LoVo (cell line): Measurements from ENCODE around the gene SECTM1.
A peak's percentile ranks its signal among the peaks of the same experiment; 100 is the strongest.

ENCODE experiments used
- DNase-seq: peaks from one replicate; pipeline ENCODE4 v3.0.0-alpha.2; 2016; ENCODE audit warnings: low spot score

The SECTM1 gene

GRCh38 chr17:82280537-82280936 is 53.0 kb downstream of the SECTM1 start:
- DNase-seq = no peak

- no peak for DNase-seq
Measured at GRCh38 chr17:82278786-82279391, 54.7 kb downstream of the SECTM1 start.

- DNase-seq = no peak
Measured at GRCh38 chr17:82278308-82278707, 55.3 kb downstream of the SECTM1 start.

GRCh38 chr17:82277851-82278250 is 55.7 kb downstream of the SECTM1 start:
- DNase-seq = no peak

DNA sequence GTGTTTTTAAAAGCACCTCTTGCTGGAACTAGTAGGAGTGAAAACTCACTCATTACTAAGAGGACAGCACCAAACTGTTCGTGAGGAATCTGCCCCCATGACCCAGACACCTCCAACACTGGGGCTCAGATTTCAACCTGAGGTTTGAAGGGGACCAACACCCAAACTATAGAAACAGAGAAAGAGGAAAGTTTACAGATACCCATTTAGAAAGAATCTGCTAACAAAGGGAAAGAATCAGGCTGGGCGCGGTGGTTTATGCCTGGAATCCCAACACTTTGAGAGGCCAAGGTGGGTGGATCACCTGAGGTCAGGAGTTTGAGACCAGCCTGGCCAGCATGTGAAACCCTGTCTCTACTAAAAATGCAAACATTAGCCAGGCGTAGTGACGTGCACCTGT is 56.6 kb downstream of the SECTM1 start:
- DNase-seq = no peak

- DNase-seq = no peak
Measured at GRCh38 chr17:82275326-82275725, 58.2 kb downstream of the SECTM1 start.

DNA sequence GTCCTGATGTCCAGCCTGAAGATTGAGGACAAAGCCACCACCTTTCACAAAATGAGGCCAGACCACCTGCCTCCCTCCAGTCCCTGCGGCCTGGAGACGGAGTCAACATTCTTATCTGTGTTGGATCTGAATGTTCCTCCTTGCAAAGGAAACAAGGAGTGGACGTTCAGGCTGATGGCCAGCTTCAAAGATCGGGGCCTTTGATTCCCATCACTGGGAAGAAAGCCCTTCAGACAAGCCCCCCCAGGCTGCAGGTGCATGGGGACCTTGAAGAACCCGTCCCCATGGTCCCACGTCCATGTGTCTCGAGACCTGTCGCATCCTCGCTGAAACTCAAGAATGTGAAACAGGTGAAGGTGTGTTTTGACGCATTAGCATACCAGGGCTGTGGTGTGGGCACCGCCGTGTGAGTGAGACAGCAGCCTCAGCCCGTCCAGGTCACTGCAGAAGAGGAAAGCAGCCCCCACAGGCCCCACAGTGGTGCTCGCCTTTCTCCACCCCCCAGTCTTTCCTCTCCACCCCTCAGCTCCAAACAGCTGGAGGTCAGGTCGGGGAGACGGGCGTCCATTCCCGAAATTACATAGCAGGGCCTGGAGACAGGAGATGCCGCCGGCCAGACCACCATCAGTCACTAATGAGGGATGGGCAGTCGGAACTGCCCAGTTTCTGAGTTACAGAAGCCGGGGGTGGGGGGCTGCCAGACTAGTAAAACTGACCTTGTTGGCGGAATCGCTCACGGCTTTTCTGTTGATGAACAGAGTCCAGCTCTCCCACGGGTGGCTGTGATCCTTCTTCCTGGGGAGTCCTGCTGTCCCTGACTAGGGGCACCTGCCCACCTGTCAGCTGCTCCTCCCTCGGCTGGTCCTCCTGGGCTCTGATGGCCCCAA is 59.2 kb downstream of the SECTM1 start:
- DNase-seq = no peak

DNA sequence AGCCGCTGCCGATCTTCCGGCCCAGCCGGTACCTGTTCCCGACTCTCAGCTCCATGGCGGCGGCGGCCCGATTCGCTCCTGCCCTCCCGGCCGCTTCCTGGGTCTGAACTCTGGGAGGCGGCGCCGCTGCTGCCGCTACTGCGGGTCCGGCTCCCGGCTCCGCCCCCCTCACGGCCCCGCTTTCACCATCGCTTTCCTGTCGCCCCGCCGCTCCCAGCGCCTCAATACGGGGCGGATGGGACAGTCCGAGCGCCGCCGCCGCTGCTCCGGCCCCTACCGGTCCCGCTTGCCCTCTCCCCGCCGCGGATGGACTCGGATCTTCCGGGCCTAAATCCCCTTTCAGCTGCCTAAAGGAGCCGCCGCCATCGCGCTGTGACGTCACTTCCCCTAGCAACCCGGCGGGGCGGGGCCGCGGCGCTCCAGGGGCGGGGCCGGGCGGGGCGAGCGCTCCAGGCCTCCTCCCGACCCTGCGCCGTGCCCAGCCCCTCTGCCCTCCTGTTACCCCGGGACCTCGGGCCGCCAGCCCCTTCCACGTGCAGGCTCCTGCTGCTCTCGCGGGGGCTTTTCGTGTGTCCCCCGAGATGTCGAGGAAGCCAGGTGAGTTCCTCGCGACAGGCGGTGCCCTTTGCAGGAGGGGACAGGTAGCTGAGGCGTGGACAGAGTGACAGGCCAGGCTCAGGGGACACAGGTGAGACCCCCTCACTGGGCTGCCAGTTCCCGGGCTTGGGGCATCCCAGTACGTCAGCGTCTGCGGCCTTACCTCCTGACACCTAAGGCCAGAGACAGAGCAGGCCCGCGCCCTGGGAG is 60.0 kb downstream of the SECTM1 start, which contains the start of gene CSNK1D:
CSNK1D (minus strand) TSS at position 374 of the 807 bp plus-strand sequence; CDS start at position 55, 319 bp downstream.
- DNase-seq = peak; percentile 91

DNA sequence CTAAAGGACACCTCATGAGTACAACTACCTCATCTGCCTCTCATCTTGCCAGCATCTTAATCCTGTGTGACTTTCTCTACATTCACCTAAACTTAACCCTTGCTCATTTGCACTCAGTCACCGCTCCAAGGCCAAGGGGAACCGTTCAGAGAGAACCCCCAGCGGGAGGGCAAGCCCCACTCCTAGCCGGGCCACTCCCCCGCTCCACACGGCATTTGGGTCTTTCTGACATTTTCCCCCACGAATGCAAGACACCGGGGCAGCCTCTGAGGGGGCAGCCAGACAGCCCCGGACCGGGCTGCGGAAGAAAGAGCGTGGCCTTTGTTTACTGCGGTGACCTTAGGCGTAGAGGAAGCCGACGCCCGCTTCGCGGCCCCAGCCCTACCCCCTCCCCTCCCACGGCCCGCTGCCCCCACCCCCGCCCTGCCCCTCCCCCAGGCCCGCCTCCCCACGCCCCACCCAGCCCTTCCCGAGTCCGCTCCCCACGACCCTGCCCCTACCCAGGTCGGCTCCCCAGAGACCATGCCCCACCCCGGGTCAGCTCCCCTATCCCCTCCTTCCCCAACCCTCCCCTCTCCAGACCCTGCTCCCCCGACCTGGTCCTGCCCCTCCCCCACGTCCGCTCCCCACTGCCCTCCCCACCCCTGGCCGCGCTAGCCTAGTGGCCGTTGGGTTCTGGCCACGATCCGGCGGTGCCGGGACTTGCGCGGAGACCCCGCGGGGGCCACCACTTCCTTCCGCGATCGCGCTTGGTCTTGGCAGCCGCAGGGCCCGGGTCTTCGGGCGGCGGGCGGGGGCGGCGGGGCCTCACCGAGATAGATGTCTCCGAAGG is 60.9 kb downstream of the SECTM1 start:
- no peak for DNase-seq

- no peak for DNase-seq
Measured at GRCh38 chr17:82271401-82271800, 62.2 kb downstream of the SECTM1 start.
